Stimulated activated CD4-positive, alpha-beta T cell treated with anti-CD3 and anti-CD28 coated beads, TNF-alpha, amount 100 ng/mL, for 1 hour (primary cell): Measurements from ENCODE around the gene KRTAP9-3.
"Not testable (repeated sequence)": the region's sequence is repeated elsewhere in the genome, so short reads cannot be mapped to it uniquely, and the experiment has no call there.

Experiments used
- DNase-seq, 3 donors: peaks; one replicate each; pipeline ENCODE4 v3.0.0-alpha.2; 2020; ENCODE audit warnings: low read depth in 3 of 3, low spot score in 1 of 3

The KRTAP9-3 gene

DNA sequence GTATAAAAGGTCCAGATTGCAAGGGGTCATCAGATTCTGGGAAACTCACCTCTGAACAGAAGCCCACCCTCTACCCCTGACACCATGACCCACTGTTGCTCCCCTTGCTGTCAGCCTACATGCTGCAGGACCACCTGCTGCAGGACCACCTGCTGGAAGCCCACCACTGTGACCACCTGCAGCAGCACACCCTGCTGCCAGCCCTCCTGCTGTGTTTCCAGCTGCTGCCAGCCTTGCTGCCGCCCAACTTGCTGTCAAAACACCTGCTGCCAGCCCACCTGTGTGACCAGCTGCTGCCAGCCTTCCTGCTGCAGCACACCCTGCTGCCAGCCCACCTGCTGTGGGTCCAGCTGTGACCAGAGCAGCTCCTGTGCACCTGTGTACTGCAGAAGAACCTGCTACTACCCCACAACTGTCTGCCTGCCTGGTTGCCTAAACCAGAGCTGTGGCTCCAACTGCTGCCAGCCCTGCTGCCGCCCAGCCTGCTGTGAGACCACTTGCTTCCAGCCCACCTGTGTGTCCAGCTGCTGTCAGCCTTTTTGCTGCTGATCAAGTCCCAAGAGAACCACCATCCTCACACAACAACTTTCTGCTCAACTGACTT, 17.5 kb downstream of the KRTAP9-3 start, which contains the start of gene KRTAP9-4:
KRTAP9-4 (plus strand) TSS at position 51 of the 604 bp plus-strand sequence; CDS start at position 85, 34 bp downstream.
- not testable (repeated sequence) for DNase-seq

DNA sequence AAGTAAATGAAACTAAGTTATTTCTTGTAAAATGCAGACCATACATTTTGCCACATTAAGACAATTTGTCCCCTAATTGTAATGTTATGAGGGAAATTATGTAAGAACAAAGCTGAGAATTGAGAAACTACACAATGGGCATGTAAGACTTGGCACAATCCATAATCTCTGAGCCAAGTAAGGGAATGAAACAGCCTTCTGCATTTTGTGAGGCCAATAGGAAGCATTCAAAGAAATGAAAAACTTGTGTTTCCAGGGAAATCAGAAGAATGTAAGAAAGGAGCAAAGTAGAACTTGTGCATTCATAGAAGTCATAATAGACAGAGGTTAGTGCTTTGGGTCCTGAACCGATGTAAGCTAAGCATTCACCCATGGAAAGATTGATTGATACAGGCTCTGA, 19.0 kb downstream of the KRTAP9-3 start:
- DNase-seq: no peak

DNA sequence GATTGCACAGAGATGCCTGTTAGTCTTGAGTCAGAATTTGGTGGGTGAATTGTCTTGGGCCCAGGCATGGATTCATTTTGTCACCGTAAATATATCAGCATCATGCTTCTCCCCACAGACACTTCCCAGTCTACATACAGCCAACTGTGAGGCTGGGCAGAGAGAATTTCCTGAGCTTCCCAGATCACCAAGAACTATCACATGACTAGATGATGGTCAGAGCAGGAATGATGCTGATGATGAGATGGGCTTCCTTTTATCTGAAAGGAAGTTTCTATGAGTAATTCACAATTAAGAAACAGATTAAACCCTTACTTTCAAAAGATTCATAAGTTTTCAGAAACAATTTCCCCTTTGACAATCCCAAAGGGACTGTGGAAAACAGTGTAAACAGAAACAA, 22.6 kb downstream of the KRTAP9-3 start:
- no peak for DNase-seq

DNA sequence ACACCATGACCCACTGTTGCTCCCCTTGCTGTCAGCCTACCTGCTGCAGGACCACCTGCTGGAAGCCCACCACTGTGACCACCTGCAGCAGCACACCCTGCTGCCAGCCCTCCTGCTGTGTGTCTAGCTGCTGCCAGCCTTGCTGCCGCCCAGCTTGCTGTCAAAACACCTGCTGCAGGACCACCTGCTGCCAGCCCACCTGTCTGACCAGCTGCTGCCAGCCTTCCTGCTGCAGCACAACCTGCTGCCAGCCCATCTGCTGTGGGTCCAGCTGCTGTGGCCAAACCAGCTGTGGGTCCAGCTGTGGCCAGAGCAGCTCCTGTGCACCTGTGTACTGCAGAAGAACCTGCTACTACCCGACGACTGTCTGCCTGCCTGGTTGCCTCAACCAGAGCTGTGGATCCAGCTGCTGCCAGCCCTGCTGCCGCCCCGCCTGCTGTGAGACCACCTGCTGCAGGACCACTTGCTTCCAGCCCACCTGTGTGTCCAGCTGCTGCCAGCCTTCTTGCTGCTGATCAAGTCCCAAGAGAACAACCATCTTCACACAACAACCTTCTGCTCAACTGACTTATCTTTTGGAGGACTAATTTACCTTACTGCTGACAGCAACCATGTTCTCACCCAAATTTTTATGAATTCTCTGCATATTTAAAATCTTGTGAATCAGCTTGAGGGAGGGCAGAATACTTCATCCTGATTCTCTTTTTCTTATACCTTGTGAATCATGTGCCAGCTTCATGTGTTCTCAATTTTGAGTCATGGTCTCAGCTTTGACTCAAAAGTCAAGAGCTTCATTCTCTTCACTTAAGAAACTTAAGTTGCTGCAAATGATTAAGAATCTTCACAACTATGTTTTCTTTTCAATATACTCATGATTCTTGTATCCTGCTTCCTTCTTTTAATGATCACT, 23.4 kb downstream of the KRTAP9-3 start, which contains the start of gene KRTAP9-9:
KRTAP9-9 (plus strand) TSS at position 4 of the 910 bp plus-strand sequence.
- DNase-seq: not testable (repeated sequence)

DNA sequence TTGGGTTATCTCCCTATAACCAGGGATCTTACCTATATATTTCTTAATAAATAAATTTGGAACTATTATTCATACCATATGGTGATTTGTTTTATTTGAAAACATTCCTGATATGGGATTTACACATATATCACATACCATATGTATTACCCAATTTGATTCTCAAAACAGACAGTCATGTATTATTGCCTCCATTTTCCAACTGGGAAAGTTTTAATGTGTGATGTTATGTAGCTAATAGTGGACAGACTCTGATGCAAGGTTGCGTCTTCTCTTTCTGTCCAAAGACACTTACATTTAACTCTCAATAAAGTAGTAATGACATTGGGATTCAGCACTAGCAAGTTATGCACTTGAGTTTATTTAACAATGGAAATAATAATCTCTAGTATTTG, 24.0 kb downstream of the KRTAP9-3 start:
- DNase-seq: no peak

DNA sequence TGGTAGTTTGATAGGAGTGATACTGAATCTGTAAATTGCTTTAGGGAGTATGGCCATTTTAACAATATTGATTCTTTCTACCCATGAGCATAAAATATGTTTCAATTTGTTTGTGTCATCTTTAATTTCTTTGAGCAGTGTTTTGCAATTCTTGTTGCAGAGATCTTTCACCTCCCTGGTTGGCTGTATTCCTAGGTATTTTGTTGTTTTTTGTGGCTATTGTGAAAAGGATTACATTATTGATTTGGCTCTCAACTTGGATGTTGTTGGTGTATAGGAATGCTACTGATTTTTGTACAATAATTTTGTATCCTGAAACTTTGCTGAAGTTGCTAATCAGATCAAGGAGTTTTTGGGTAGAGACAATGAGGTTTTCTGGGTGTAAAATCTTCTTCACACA, 26.2 kb downstream of the KRTAP9-3 start:
- DNase-seq: no peak

DNA sequence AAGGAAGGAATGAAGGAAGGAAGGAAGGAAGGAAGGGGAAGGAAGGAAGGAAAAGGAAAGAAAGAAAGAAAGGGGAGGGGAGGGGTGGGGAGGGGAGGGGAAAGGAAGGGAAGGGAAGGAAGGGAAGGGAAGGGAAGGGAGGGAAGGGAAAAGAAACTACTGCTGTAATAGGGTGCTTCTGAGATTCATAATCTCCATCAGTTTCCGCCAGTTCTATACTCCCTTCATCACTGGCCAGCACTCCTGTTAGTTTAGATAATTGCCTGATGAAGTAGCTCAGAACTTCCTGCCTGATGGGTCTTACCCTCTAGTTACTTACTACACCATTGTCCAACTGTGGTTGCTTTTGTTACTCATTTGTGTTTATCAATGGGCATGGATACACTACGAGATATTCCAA, 31.0 kb downstream of the KRTAP9-3 start:
- no peak for DNase-seq

DNA sequence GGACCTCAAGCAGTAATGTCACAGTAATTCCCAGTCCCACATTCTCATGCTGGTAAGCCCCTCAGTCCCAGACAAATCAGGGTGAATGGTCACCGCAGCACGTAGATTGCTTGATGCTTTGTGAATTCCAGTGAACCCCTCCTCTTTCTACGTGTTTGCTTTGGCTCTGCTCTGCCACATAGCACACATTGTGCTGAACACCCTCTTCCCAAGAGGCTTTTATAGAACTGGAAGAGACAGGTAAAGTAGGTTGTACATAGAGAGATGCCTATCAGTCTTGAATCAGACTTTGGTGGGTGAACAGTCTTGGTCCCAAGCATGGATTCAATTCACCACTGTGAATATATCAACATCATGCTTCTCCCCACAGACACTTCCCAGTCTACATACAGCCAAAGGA, 32.4 kb downstream of the KRTAP9-3 start:
- no peak for DNase-seq

DNA sequence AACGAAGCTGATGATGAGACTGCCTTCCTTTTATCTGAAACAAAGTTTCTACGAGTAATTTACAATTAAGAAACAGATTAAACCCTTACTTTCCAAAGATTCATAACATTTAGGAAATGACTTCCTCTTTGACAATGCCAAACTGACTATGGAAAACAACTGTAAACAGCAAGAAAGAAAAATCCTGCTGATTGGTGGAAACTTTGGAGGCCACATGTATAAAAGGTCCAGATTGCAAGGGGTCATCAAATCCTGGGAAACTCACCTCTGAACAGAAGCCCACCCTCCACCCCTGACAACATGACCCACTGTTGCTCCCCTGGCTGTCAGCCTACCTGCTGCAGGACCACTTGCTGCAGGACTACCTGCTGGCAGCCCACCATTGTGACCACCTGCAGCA, 32.8 kb downstream of the KRTAP9-3 start, which contains the start of gene KRTAP9-6:
KRTAP9-6 (plus strand) TSS at position 301 of the 400 bp plus-strand sequence; CDS start at position 301, 0 bp downstream.
- DNase-seq: no peak

DNA sequence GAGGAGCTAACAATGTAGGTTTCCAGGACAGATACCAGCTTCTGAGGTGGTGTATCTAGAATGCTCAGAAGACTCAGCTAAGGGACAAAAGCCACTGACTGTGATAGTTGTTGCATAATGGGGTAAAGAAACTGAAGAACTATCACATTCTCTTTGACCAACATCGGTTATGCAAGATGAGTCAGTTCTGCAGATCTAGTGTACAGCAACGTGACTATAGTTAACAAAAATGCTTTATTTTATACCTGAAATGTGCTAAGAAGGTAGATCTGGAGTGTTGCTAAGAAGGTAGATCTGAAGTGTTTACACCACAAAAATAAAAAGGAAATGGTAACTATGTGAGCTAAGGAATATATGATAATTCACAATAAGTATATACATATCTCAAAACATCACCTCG, 35.5 kb downstream of the KRTAP9-3 start:
- DNase-seq: no peak

DNA sequence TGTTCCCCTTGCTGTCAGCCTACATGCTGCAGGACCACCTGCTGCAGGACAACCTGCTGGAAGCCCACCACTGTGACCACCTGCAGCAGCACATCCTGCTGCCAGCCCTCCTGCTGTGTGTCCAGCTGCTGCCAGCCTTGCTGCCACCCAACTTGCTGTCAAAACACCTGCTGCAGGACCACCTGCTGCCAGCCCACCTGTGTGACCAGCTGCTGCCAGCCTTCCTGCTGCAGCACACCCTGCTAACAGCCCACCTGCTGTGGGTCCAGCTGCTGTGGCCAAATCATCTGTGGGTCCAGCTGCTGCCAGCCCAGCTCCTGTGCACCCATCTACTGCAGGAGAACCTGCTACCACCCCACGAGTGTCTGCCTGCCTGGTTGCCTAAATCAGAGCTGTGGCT, 39.1 kb downstream of the KRTAP9-3 start:
- not testable (repeated sequence) for DNase-seq

DNA sequence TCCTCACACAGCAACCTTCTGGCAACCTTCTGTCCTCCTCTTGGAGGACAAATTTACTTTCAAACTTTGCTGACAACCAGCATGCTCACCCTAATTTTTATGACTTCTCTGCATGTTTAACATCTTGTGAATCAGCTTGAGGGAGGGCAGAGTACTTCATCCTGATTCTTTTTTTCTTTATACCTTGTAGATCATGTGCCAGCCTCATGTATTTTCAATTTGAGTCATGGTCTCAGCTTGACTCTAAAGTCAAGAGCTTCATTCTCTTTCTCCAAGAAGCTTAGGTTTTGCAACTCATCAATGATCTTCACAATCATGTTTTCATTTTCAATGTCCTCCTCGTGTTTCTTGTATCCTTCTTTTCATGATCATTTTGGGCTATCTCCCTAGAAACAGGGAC, 39.6 kb downstream of the KRTAP9-3 start:
- DNase-seq: no peak

DNA sequence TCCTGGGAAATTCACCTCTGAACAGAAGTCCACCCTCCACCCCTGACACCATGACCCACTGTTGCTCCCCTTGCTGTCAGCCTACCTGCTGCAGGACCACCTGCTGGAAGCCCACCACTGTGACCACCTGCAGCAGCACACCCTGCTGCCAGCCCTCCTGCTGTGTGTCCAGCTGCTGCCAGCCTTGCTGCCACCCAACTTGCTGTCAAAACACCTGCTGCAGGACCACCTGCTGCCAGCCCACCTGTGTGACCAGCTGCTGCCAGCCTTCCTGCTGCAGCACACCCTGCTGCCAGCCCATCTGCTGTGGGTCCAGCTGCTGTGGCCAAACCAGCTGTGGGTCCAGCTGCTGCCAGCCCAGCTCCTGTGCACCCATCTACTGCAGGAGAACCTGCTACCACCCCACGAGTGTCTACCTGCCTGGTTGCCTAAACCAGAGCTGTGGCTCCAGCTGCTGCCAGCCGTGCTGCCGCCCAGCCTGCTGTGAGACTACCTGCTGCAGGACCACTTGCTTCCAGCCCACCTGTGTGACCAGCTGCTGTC, 43.5 kb downstream of the KRTAP9-3 start, which contains the start of gene KRTAP9-7:
KRTAP9-7 (plus strand) TSS at position 51 of the 543 bp plus-strand sequence; CDS start at position 51, 0 bp downstream.
- DNase-seq: not testable (repeated sequence)

DNA sequence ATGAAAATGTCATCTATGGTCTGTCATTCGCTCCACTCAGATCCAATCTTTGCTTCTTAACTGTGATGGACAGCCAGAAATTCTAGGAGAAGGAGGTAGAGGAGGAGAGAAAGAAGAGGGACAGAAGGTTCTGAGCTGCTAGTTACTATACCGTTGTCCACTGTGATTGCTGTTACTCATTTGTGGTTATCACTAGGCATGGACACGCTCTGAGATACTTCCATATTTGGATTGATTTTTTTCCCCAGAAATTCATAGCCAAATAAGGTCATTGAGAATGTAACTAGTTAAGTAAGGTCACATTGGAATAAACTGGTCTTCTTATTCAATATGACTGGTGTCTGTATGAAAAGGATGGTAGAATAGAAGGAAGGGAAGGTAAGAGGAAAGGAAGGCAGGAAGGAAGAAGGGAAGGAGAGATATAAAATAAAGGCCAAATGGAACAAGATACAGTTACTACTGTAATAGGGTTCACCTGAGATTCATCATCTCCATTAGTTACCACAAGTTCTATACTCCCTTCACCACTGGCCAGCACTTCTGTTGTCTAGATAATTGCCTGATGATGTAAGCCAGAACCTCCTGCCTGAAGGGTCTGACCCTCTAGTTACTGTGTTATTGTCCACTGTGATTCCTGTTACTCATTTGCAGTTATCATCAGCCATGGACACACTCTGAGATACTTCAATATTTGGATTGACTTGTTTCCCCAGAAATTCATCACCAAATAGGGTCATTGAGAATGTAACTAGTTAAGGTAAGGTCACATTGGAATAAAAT, 46.1 kb downstream of the KRTAP9-3 start:
- DNase-seq: no peak
